SU-DHL-6 (cell line): ENCODE results near the gene ZNF586.
"Not testable (repeated sequence)": the region's sequence is repeated elsewhere in the genome, so short reads cannot be mapped to it uniquely, and the experiment has no call there.

Source experiments
- H2AFZ ChIP-seq: fragments of 200-600 bp; sonication (generic); 2 replicates; pipeline ENCODE4 v1.6.1; 2014; ENCODE audit warnings: low read depth, mild to moderate bottlenecking, moderate library complexity, mixed read lengths, antibody characterized with exemption, low read length; ENCODE audit not compliant: severe bottlenecking
- H3F3A ChIP-seq: fragments of 200-600 bp; shearing (Covaris generic); 2 replicates; pipeline ENCODE4 v1.6.0; 2016; ENCODE audit warnings: antibody characterized with exemption, mild to moderate bottlenecking; ENCODE audit not compliant: insufficient read depth
- H3K27ac ChIP-seq: fragments of 200-600 bp; sonication (generic); 2 replicates; pipeline ENCODE4 v1.5.1; 2016; ENCODE audit warnings: low read depth, mild to moderate bottlenecking, low read length, moderate library complexity, mixed read lengths
- H3K27me3 ChIP-seq: fragments of 200-600 bp; sonication (generic), shearing (Covaris generic); 2 replicates; pipeline ENCODE4 v1.6.0; 2014; ENCODE audit warnings: mild to moderate bottlenecking, low read length
- H3K36me3 ChIP-seq: fragments of 200-600 bp; sonication (generic); 2 replicates; pipeline ENCODE4 v1.6.1; 2014; ENCODE audit warnings: mild to moderate bottlenecking, low read length, mixed read lengths
- H3K4me2 ChIP-seq: fragments of 300-600, 200-600 bp; shearing (Covaris generic), sonication (generic); 2 replicates; pipeline ENCODE4 v1.6.0; 2014; ENCODE audit warnings: low read length, low read depth, mild to moderate bottlenecking; ENCODE audit not compliant: poor library complexity, severe bottlenecking
- H3K4me3 ChIP-seq: fragments of 200-600 bp; sonication (generic); 2 replicates; pipeline ENCODE4 v1.5.1; 2014; ENCODE audit warnings: antibody characterized with exemption, low read length, mild to moderate bottlenecking, mixed read lengths; ENCODE audit not compliant: insufficient read depth, poor library complexity, severe bottlenecking
- H3K79me2 ChIP-seq: fragments of 200-600 bp; sonication (generic); 2 replicates; pipeline ENCODE4 v1.6.1; 2014; ENCODE audit warnings: mild to moderate bottlenecking, low read length, moderate library complexity; ENCODE audit not compliant: insufficient read depth
- H3K9ac ChIP-seq: fragments of 200-600 bp; sonication (generic); 2 replicates; pipeline ENCODE4 v1.7.0; 2014; ENCODE audit warnings: mild to moderate bottlenecking, low read length
- H3K9me2 ChIP-seq: fragments of 200-600 bp; sonication (generic); replicated peaks from 2 replicates; pipeline ENCODE4 v1.6.1; 2014; ENCODE audit warnings: low read length; ENCODE audit not compliant: insufficient read depth
- H3K9me3 ChIP-seq: fragments of 200-600 bp; sonication (generic); 2 replicates; pipeline ENCODE4 v1.6.1; 2014; ENCODE audit warnings: low read length, mixed read lengths; ENCODE audit not compliant: insufficient read depth
- H4K20me1 ChIP-seq: fragments of 200-600 bp; sonication (generic); 2 replicates; pipeline ENCODE4 v1.6.1; 2014; ENCODE audit warnings: low read depth, mild to moderate bottlenecking, antibody characterized with exemption, low read length, moderate library complexity, mixed read lengths
- CTCF ChIP-seq: fragments of 200-600 bp; sonication (generic); IDR thresholded peaks from one replicate; pipeline ENCODE4 v1.5.1; 2017; ENCODE audit warnings: antibody characterized with exemption, mild to moderate bottlenecking, low read length, moderate library complexity; ENCODE audit not compliant: insufficient read depth, poor library complexity, severe bottlenecking
- EZH2phosphoT487 ChIP-seq: fragments of 200-600 bp; sonication (generic), shearing (Covaris generic); conservative IDR thresholded peaks from 2 replicates; pipeline ENCODE4 v1.6.1; 2018; ENCODE audit warnings: mild to moderate bottlenecking, antibody characterized with exemption, low read length, moderate library complexity, mixed read lengths

ZNF586 gene

GRCh38 chr19:57788114-57788692 is 18.7 kb downstream of the ZNF586 start:
- no peaks in the 10 kb centered on the region for H3K9me2 ChIP-seq
- H2AFZ ChIP-seq: no peak overlapping the region
- H4K20me1 ChIP-seq: no peaks in the 10 kb centered on the region
- no peak overlapping the region for H3K4me3 ChIP-seq
- no peak overlapping the region for H3K4me2 ChIP-seq
- H3F3A ChIP-seq: no peaks in the 10 kb centered on the region
- H3K9ac ChIP-seq: no peak overlapping the region
- TF ChIP-seq CTCF (no peak), EZH2phosphoT487 (no peak)
- H3K36me3 ChIP-seq: no peaks in the 10 kb centered on the region
- peaks cover 35% of the 10 kb centered on the region for H3K79me2 ChIP-seq
- H3K9me3 ChIP-seq: no peaks in the 10 kb centered on the region
- no peak overlapping the region for H3K27ac ChIP-seq
- H3K27me3 ChIP-seq: no peaks in the 10 kb centered on the region

GRCh38 chr19:57789288-57789687 is 19.8 kb downstream of the ZNF586 start:
- no peaks in the 10 kb centered on the region for H4K20me1 ChIP-seq
- H3F3A ChIP-seq: no peaks in the 10 kb centered on the region
- peaks cover 34% of the 10 kb centered on the region for H3K79me2 ChIP-seq
- H3K9me3 ChIP-seq: no peaks in the 10 kb centered on the region
- H3K36me3 ChIP-seq: no peaks in the 10 kb centered on the region
- no peak overlapping the region for H2AFZ ChIP-seq
- H3K9me2 ChIP-seq: no peaks in the 10 kb centered on the region
- no peak overlapping the region for H3K4me2 ChIP-seq
- H3K9ac ChIP-seq: no peak overlapping the region
- TF ChIP-seq CTCF (no peak), EZH2phosphoT487 (no peak)
- no peak overlapping the region for H3K4me3 ChIP-seq
- no peaks in the 10 kb centered on the region for H3K27me3 ChIP-seq
- no peak overlapping the region for H3K27ac ChIP-seq

GRCh38 chr19:57796580-57796979 is 27.1 kb downstream of the ZNF586 start:
- not testable (repeated sequence) for H3K9ac ChIP-seq, H3F3A ChIP-seq, H4K20me1 ChIP-seq, H3K36me3 ChIP-seq, H3K4me3 ChIP-seq, H3K27me3 ChIP-seq, H3K27ac ChIP-seq, H3K4me2 ChIP-seq, H3K9me3 ChIP-seq, H3K9me2 ChIP-seq, H2AFZ ChIP-seq
- peaks cover 10% of the 10 kb centered on the region; the same call in 1 of the 2 replicates for H3K79me2 ChIP-seq

GRCh38 chr19:57800696-57801095 is 31.2 kb downstream of the ZNF586 start:
- H3K79me2 ChIP-seq: peaks cover 9% of the 10 kb centered on the region
- no peak for TF ChIP-seq CTCF
- TF ChIP-seq EZH2phosphoT487: no peak
- H4K20me1 ChIP-seq: no peaks in the 10 kb centered on the region
- no peak overlapping the region for H3K4me3 ChIP-seq
- no peaks in the 10 kb centered on the region for H3K9me3 ChIP-seq
- H3K9me2 ChIP-seq: no peaks in the 10 kb centered on the region
- H3K27ac ChIP-seq: no peak overlapping the region
- no peak overlapping the region for H3K4me2 ChIP-seq
- H3K36me3 ChIP-seq: no peaks in the 10 kb centered on the region
- peaks cover 9% of the 10 kb centered on the region; the same call in 1 of the 2 replicates for H3F3A ChIP-seq
- no peaks in the 10 kb centered on the region for H3K27me3 ChIP-seq
- H3K9ac ChIP-seq: no peak overlapping the region
- no peak overlapping the region for H2AFZ ChIP-seq
